CD4-positive, alpha-beta T cell treated with Interleukin-2 at 100 ng/mL for 4 hours (primary cell): Measurements from ENCODE around the gene NEGR1.

Source experiments
- DNase-seq: peaks from one replicate; pipeline ENCODE4 v3.0.0-alpha.2; 2020; ENCODE audit warnings: low spot score

Gene NEGR1

DNA sequence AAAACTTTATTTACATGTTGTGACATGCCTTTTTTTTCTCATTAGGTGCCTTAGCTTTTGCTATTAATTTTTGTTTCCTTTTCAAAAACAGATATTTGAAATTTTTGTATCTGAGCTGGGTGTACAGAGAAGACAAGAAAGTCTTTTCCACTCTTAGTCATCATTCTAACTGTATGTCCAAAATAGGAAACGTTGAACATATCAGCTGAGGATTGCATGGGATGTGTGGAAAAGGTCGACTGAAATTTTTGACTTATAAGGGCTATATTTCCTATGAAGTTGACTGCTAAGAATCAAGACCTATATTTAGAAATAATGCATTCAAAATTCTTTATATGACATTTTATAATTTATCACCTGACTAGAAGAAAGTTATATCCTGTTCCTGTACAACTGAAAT, 931.5 kb downstream of the NEGR1 start:
- no peak for DNase-seq

DNA sequence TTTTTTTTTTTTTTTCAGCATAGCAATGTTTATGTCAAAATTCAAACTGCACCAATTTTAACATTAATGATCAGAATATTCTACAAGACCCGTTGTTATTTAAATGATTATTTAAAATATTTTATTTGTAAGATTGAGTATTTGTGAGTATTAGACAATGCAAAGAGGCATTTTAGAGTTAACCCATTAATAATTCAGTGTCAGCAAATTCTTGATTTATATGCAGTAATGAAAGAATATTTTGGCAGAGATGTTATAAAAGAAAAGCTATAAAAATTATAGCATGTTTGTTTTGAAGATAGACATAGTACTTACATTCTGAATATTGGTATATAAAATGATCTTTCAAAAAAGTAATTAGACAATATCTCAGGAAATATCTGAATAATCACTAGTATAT, 932.0 kb downstream of the NEGR1 start:
- no peak for DNase-seq
